Breast epithelium (tissue), 3 donors: ENCODE data around the gene ZNF775.

Experiments used
- CTCF ChIP-seq, 3 donors: fragments of 450-650 bp; IDR thresholded peaks; one replicate each; pipeline ENCODE4 v1.5.1; 2016 to 2017; ENCODE audit warnings: antibody characterized with exemption in 3 of 3, mild to moderate bottlenecking in 3 of 3, moderate library complexity in 3 of 3
- POLR2A ChIP-seq: fragments of 450-650 bp; IDR thresholded peaks from one replicate; pipeline ENCODE4 v1.6.1; 2016; ENCODE audit warnings: antibody characterized with exemption, mild to moderate bottlenecking, moderate library complexity
- POLR2AphosphoS5 ChIP-seq, 3 donors: sonication (generic); formaldehyde crosslinking; IDR thresholded peaks; one replicate each; pipeline ENCODE4 v1.6.1; 2017; ENCODE audit warnings: antibody characterized with exemption in 3 of 3

- TF ChIP-seq CTCF (IDR thresholded peaks at IDR 0.05), result no peak
- TF ChIP-seq POLR2A, result no peak
- TF ChIP-seq POLR2AphosphoS5 (IDR thresholded peaks at IDR 0.05), result no peak
Measured at GRCh38 chr7:150406567-150407421, 27.7 kb downstream of the ZNF775 start.
